Caco-2 (cell line): ENCODE measurements around the gene LCK. TPM values are rescaled to one million over a fixed set of nuclear protein-coding genes. Genes with fewer than 3 reads are reported as not detected.
A peak's percentile ranks its signal among the peaks of the same experiment; 100 is the strongest.

Experiments
- BruUV-seq: library from RNA; stranded (reverse); fragments of 400-500 nt; replicated peaks from 2 replicates; lab custom pipeline; 2021; lab: Mats Ljungman, UMichigan
- CTCF ChIA-PET: fragments of 300-600 bp; sonication (Branson Sonifier 250); formaldehyde crosslinking; loops from one replicate; lab custom pipeline; 2022; ENCODE audit warnings: antibody characterized with exemption; lab: Charles Lee
- POLR2A ChIA-PET: fragments of 300-600 bp; sonication (Branson Sonifier 250); formaldehyde crosslinking; loops from one replicate; lab custom pipeline; 2022; ENCODE audit warnings: antibody characterized with exemption; lab: Charles Lee
- DNase-seq, 2 experiments: peaks; one replicate each; pipeline versions ENCODE4 v3.0.0 to v3.0.0-alpha.2; 2020 to 2022
- H3K27me3 ChIP-seq: replicated peaks from 2 replicates; pipeline ENCODE4 v1.6.0; 2011; ENCODE audit warnings: low read length; ENCODE audit not compliant: control insufficient read depth, insufficient read depth
- H3K36me3 ChIP-seq: 2 replicates; pipeline ENCODE4 v1.5.1; 2011; ENCODE audit warnings: low read length; ENCODE audit not compliant: control insufficient read depth, insufficient read depth
- H3K4me1 ChIP-seq: fragments of 250-450 bp; sonication (Bioruptor Pico); 2 replicates; pipeline ENCODE4 v1.5.1; 2020; ENCODE audit warnings: mild to moderate bottlenecking
- H3K4me3 ChIP-seq: 2 replicates; pipeline ENCODE4 v1.5.1; 2011; ENCODE audit warnings: low read depth, mild to moderate bottlenecking, control low read depth, low read length
- H3K9me3 ChIP-seq: fragments of 250-450 bp; sonication (Bioruptor Pico); 2 replicates; pipeline ENCODE4 v1.5.1; 2020; ENCODE audit warnings: mild to moderate bottlenecking, moderate library complexity
- H3K27ac Mint-ChIP-seq: one replicate; pipeline ENCODE4 v1.8.0; 2022; ENCODE audit warnings: mixed read lengths; ENCODE audit not compliant: unreplicated experiment
- H3K27me3 Mint-ChIP-seq: one replicate; pipeline ENCODE4 v1.8.0; 2022; ENCODE audit warnings: mixed read lengths; ENCODE audit not compliant: insufficient read depth, unreplicated experiment
- H3K36me3 Mint-ChIP-seq: one replicate; pipeline ENCODE4 v1.8.0; 2022; ENCODE audit warnings: mild to moderate bottlenecking, mixed read lengths; ENCODE audit not compliant: insufficient read depth, unreplicated experiment
- H3K4me1 Mint-ChIP-seq: one replicate; pipeline ENCODE4 v1.8.0; 2022; ENCODE audit warnings: low read depth, mixed read lengths; ENCODE audit not compliant: unreplicated experiment
- H3K4me3 Mint-ChIP-seq: one replicate; pipeline ENCODE4 v1.8.0; 2022; ENCODE audit warnings: mild to moderate bottlenecking, moderate library complexity, mixed read lengths; ENCODE audit not compliant: unreplicated experiment
- H3K9me3 Mint-ChIP-seq: one replicate; pipeline ENCODE4 v1.8.0; 2022; ENCODE audit warnings: mixed read lengths; ENCODE audit not compliant: unreplicated experiment
- CTCF ChIP-seq, 2 experiments: fragments of 200-600 bp in 1 of 2; IDR thresholded peaks; 1 replicate in 1 of 2; 2 replicates in 1 of 2; pipeline versions ENCODE4 v1.5.1 to v1.8.0; 2011 to 2022; ENCODE audit warnings: antibody characterized with exemption in 1 of 2, control low read depth in 1 of 2, inconsistent platforms in 1 of 2, low read depth in 1 of 2, low read length in 1 of 2, mild to moderate bottlenecking in 1 of 2, moderate library complexity in 1 of 2; ENCODE audit not compliant: insufficient read depth in 1 of 2, severe bottlenecking in 1 of 2, unreplicated experiment in 1 of 2
- intact Hi-C: fragments of 100-400 bp; cut with micrococcal nuclease; formaldehyde crosslinking; loops from one replicate; pipeline ENCODE4 v1.10.0; 2022; ENCODE audit not compliant: unreplicated experiment
- total RNA-seq: library from RNA; stranded (reverse); gene quantifications from 2 replicates; pipeline ENCODE4 v1.2.3, GENCODE V29; 2022

Gene LCK
- total RNA-seq, 1 experiment from 2014 or later, result 0.39 TPM

GRCh38 chr1:32263744-32264143 is 12.7 kb downstream of the LCK start:
- no peak overlapping the region for H3K4me3 Mint-ChIP-seq

GRCh38 chr1:32265846-32266245 is 14.8 kb downstream of the LCK start:
- no TSS peak for BruUV-seq
- H3K4me3 Mint-ChIP-seq, result no peak overlapping the region
- H3K9me3 Mint-ChIP-seq, result no peaks in the 10 kb centered on the region
- peaks cover 7% of the 10 kb centered on the region for H3K4me1 Mint-ChIP-seq
- Histone ChIP-seq H3K4me3 (no peak overlapping the region), H3K9me3 (no peaks in the 10 kb centered on the region), H3K4me1 (peaks cover 4% of the 10 kb centered on the region; the same call in 1 of the 2 replicates), H3K27me3 (no peaks in the 10 kb centered on the region), H3K36me3 (no peaks in the 10 kb centered on the region)
- no peak for TF ChIP-seq CTCF (IDR thresholded peaks at IDR 0.05; ENCODE audit: insufficient read depth in 1 of 2, low read depth in 1 of 2, low read length in 1 of 2, severe bottlenecking in 1 of 2, unreplicated experiment in 1 of 2)
- no peaks in the 10 kb centered on the region for H3K27me3 Mint-ChIP-seq
- H3K36me3 Mint-ChIP-seq, result no peaks in the 10 kb centered on the region
- DNase-seq, result no peak
- POLR2A ChIA-PET, result no interaction called here
- CTCF ChIA-PET, result no interaction called here
- intact Hi-C loops, result no loop called here
- no peak overlapping the region for H3K27ac Mint-ChIP-seq

More at GRCh38 chr1:32263744-32264143, 12.7 kb downstream of the LCK start:
- POLR2A ChIA-PET, result no interaction called here
- TF ChIP-seq CTCF (IDR thresholded peaks at IDR 0.05; ENCODE audit: insufficient read depth in 1 of 2, low read depth in 1 of 2, low read length in 1 of 2, severe bottlenecking in 1 of 2, unreplicated experiment in 1 of 2), result no peak
- Histone ChIP-seq H3K4me1 (peaks cover 4% of the 10 kb centered on the region; the same call in 1 of the 2 replicates), H3K9me3 (no peaks in the 10 kb centered on the region), H3K27me3 (no peaks in the 10 kb centered on the region), H3K4me3 (no peak overlapping the region), H3K36me3 (no peaks in the 10 kb centered on the region)
- no peak overlapping the region for H3K27ac Mint-ChIP-seq
- H3K36me3 Mint-ChIP-seq, result no peaks in the 10 kb centered on the region
- DNase-seq, result no peak
- no peaks in the 10 kb centered on the region for H3K27me3 Mint-ChIP-seq
- no TSS peak for BruUV-seq
- peaks cover 7% of the 10 kb centered on the region for H3K4me1 Mint-ChIP-seq
- intact Hi-C loops, result no loop called here
- no peaks in the 10 kb centered on the region for H3K9me3 Mint-ChIP-seq
- CTCF ChIA-PET, result interaction anchor here (0.6 kb wide), 1 partner anchor 271 kb away, joined by 6 read pairs; no protein-coding TSS in a partner anchor

- peaks cover 7% of the 10 kb centered on the region for H3K4me1 Mint-ChIP-seq
- CTCF ChIA-PET, result no interaction called here
- H3K9me3 Mint-ChIP-seq, result no peaks in the 10 kb centered on the region
- H3K36me3 ChIP-seq, result no peaks in the 10 kb centered on the region
- TF ChIP-seq CTCF (IDR thresholded peaks at IDR 0.05; ENCODE audit: insufficient read depth in 1 of 2, low read depth in 1 of 2, low read length in 1 of 2, severe bottlenecking in 1 of 2, unreplicated experiment in 1 of 2), result no peak
- no peak overlapping the region for H3K27ac Mint-ChIP-seq
- peak in 1 of 2 experiments; percentile 9 for DNase-seq
- BruUV-seq, result no TSS peak
- POLR2A ChIA-PET, result no interaction called here
- H3K4me1 ChIP-seq, result peaks cover 4% of the 10 kb centered on the region; the same call in 1 of the 2 replicates
- intact Hi-C loops, result no loop called here
- H3K4me3 Mint-ChIP-seq, result no peak overlapping the region
- no peaks in the 10 kb centered on the region for H3K9me3 ChIP-seq
- H3K36me3 Mint-ChIP-seq, result no peaks in the 10 kb centered on the region
- H3K27me3 Mint-ChIP-seq, result no peaks in the 10 kb centered on the region
- no peak overlapping the region for H3K4me3 ChIP-seq
- no peaks in the 10 kb centered on the region for H3K27me3 ChIP-seq
Observed at GRCh38 chr1:32266921-32267591, 16.0 kb downstream of the LCK start.
